ENCODE measurements around the gene CCR2.

GRCh38 chr3:46312991-46313390 lies 40.9 kb upstream of the CCR2 start:
- TF ChIP-seq CHD2 (IDR thresholded peaks at IDR 0.05; ENCODE audit: low read length, partially characterized antibody) (no peak), CTCF (IDR thresholded peaks at IDR 0.05) (no peak), POLR2AphosphoS5 (IDR thresholded peaks at IDR 0.05; ENCODE audit: low read depth, low read length) (no peak), MXI1 (IDR thresholded peaks at IDR 0.05; ENCODE audit: low read depth, low read length) (no peak), RFX5 (IDR thresholded peaks at IDR 0.05; ENCODE audit: low read length) (no peak), TCF12 (IDR thresholded peaks at IDR 0.05) (no peak), SIN3A (IDR thresholded peaks at IDR 0.05; ENCODE audit: borderline replicate concordance, low read depth, low read length) (no peak), NRF1 (IDR thresholded peaks at IDR 0.05; ENCODE audit: low read depth, low read length) (no peak), SMC3 (IDR thresholded peaks at IDR 0.05; ENCODE audit: low read depth, low read length) (no peak), ELF1 (IDR thresholded peaks at IDR 0.05) (no peak), EZH2phosphoT487 (IDR thresholded peaks at IDR 0.05; ENCODE audit: borderline replicate concordance, low read depth) (no peak), FOSL2 (IDR thresholded peaks at IDR 0.05; ENCODE audit: borderline replicate concordance, low read depth) (no peak), RCOR1 (IDR thresholded peaks at IDR 0.05; ENCODE audit: low read length) (no peak)
- TF ChIP-seq, protein P1, sequence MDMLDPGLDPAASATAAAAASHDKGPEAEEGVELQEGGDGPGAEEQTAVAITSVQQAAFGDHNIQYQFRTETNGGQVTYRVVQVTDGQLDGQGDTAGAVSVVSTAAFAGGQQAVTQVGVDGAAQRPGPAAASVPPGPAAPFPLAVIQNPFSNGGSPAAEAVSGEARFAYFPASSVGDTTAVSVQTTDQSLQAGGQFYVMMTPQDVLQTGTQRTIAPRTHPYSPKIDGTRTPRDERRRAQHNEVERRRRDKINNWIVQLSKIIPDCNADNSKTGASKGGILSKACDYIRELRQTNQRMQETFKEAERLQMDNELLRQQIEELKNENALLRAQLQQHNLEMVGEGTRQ (IDR thresholded peaks at IDR 0.05; ENCODE audit: borderline replicate concordance, low read depth, low read length), result no peak
